CD8-positive, alpha-beta memory T cell (primary cell): ENCODE measurements around the gene CACNG1. TPM values are rescaled to one million over a fixed set of nuclear protein-coding genes. Genes with fewer than 3 reads are reported as not detected.

Experiments used
- CTCF ChIA-PET: fragments of 350-600 bp; sonication (Branson Sonifier 250); formaldehyde crosslinking; loops from one replicate; lab custom pipeline; 2021; ENCODE audit warnings: antibody characterized with exemption; lab: Charles Lee
- POLR2A ChIA-PET: fragments of 350-600 bp; sonication (Branson Sonifier 250); formaldehyde crosslinking; loops from one replicate; lab custom pipeline; 2021; ENCODE audit warnings: antibody characterized with exemption; lab: Charles Lee
- DNase-seq, 5 donors: peaks; one replicate each; pipeline versions ENCODE4 v3.0.0 to v3.0.0-alpha.2; 2020 to 2022; ENCODE audit warnings: mixed read lengths in 1 of 5
- H3K27ac ChIP-seq: one replicate; pipeline ENCODE4 v1.7.0; 2013; ENCODE audit warnings: low read depth, mild to moderate bottlenecking, low read length, moderate library complexity
- H3K27me3 ChIP-seq: 2 replicates; pipeline ENCODE4 v1.7.0; 2013; ENCODE audit warnings: low read length, mild to moderate bottlenecking; ENCODE audit not compliant: insufficient read depth, poor library complexity, severe bottlenecking
- H3K36me3 ChIP-seq: 2 replicates; pipeline ENCODE4 v1.7.0; 2013; ENCODE audit warnings: mild to moderate bottlenecking, low read length, moderate library complexity; ENCODE audit not compliant: insufficient read depth
- H3K4me1 ChIP-seq: 2 replicates; pipeline ENCODE4 v1.7.0; 2013; ENCODE audit warnings: mild to moderate bottlenecking, low read length, moderate library complexity; ENCODE audit not compliant: insufficient read depth
- H3K4me3 ChIP-seq: 2 replicates; pipeline ENCODE4 v1.7.0; 2013; ENCODE audit warnings: mild to moderate bottlenecking, low read length
- H3K9me3 ChIP-seq: 2 replicates; pipeline ENCODE4 v1.7.0; 2013; ENCODE audit warnings: mild to moderate bottlenecking, low read length
- H3K27ac Mint-ChIP-seq, 8 donors: one replicate each; pipeline ENCODE4 v1.8.0; 2020 to 2021; ENCODE audit warnings: mixed read lengths in 8 of 8, mild to moderate bottlenecking in 6 of 8, inconsistent platforms in 3 of 8, moderate library complexity in 3 of 8
- H3K27me3 Mint-ChIP-seq, 2 donors: one replicate each; pipeline ENCODE4 v1.8.0; 2020 to 2021; ENCODE audit warnings: mixed read lengths in 2 of 2, mild to moderate bottlenecking in 1 of 2, moderate library complexity in 1 of 2
- H3K36me3 Mint-ChIP-seq, 3 donors: one replicate each; pipeline ENCODE4 v1.8.0; 2020 to 2021; ENCODE audit warnings: mixed read lengths in 3 of 3, inconsistent platforms in 1 of 3, mild to moderate bottlenecking in 1 of 3
- H3K4me1 Mint-ChIP-seq, 3 donors: one replicate each; pipeline ENCODE4 v1.8.0; 2020 to 2021; ENCODE audit warnings: mixed read lengths in 3 of 3, inconsistent platforms in 1 of 3, mild to moderate bottlenecking in 1 of 3
- H3K4me3 Mint-ChIP-seq, 7 donors: one replicate each; pipeline ENCODE4 v1.8.0; 2020 to 2021; ENCODE audit warnings: mixed read lengths in 7 of 7, mild to moderate bottlenecking in 6 of 7, moderate library complexity in 4 of 7, inconsistent platforms in 2 of 7
- H3K9me3 Mint-ChIP-seq, 5 donors: one replicate each; pipeline ENCODE4 v1.8.0; 2020 to 2022; ENCODE audit warnings: mixed read lengths in 5 of 5, mild to moderate bottlenecking in 3 of 5, moderate library complexity in 2 of 5, inconsistent platforms in 1 of 5
- polyA plus RNA-seq: library from polyadenylated mRNA; unstranded; fragments of 300-500 nt; fragmentation: Illumina TruSeq; gene quantifications from one replicate; pipeline ENCODE4 v1.2.3, GENCODE V29; 2021
- total RNA-seq, 2 experiments: library from RNA; stranded (reverse); gene quantifications; one replicate each; pipeline ENCODE4 v1.2.3, GENCODE V29; 2021

CACNG1 gene
- total and polyA plus RNA-seq, 3 experiments from 2014 or later: not detected

DNA sequence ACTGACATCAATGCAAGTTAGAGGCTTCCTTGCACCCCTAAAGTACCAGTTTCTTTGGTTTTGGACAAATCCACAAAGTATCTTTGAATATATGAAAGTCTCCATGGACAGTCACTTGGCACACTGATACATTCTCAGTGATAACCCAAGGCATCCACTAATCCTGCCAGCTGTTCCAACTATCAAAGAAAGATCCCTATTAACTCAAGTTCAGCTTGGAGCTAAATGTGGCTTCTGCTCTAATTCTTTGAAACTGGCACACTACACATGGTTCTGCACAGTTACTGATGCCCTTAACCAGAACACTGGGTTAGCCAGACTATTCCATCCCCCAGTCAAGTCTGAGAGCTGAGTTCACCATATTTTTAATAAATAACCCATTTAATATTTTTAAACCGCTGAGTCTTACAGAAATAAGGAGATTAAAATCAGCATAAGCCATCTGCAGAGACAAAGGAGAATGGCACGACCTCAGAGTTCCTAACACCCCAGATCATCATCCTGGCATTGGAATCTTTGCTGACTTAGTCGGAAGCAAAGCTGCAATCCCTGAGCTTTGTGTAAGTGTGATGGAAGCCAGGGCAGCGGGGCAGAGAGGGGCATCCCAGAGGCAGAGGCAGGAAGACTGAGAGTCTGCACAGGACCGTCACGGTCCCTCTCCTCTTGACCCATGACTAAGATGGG lies 6.3 kb downstream of the CACNG1 start:
- Histone ChIP-seq H3K4me1 (no peaks in the 10 kb centered on the region), H3K9me3 (peaks cover 9% of the 10 kb centered on the region), H3K27me3 (no peaks in the 10 kb centered on the region), H3K36me3 (no peaks in the 10 kb centered on the region), H3K27ac (no peak overlapping the region), H3K4me3 (no peak overlapping the region)
- Mint-ChIP-seq H3K4me3 (no peak overlapping the region), H3K4me1 (no peaks in the 10 kb centered on the region), H3K27ac (no peak overlapping the region), H3K36me3 (peaks cover 2 to 24% (median 4%) of the 10 kb centered on the region in 3 donors), H3K9me3 (peaks cover 17 to 28% (median 24%) of the 10 kb centered on the region in 5 donors), H3K27me3 (peaks cover 2 to 7% of the 10 kb centered on the region in 2 donors)
- POLR2A ChIA-PET: no interaction called here
- CTCF ChIA-PET: no interaction called here
- peak in 1 of 5 donors; percentile 15 for DNase-seq

DNA sequence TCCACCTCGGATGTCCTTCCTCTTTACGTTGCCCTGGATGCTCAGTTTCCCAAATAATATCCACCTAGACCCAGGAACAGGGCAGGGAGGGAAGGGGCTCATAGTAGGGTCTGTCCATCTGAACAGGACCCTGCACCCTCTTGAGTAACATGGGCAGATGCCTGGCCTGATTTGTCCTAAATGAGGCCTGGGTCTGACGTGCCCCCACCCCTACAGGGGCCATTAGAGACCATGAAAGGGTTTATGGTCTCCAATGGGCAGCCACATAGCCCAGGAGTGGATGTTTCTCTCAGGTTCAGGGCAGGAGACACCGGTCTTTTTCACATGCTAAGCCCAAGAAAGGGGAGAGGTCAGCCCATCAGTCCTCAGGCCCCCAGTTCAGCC lies 6.8 kb downstream of the CACNG1 start:
- no peaks in the 10 kb centered on the region for H3K4me1 ChIP-seq
- Mint-ChIP-seq H3K27me3 (peaks cover 1 to 2% of the 10 kb centered on the region in 2 donors), H3K27ac (no peak overlapping the region), H3K4me1 (no peaks in the 10 kb centered on the region), H3K4me3 (no peak overlapping the region), H3K9me3 (peaks cover 17 to 27% (median 24%) of the 10 kb centered on the region in 5 donors), H3K36me3 (peaks cover 2 to 24% (median 4%) of the 10 kb centered on the region in 3 donors)
- no peak overlapping the region for H3K27ac ChIP-seq
- ChIA-PET POLR2A (no interaction called here), CTCF (no interaction called here)
- no peaks in the 10 kb centered on the region for H3K36me3 ChIP-seq
- no peak overlapping the region for H3K4me3 ChIP-seq
- no peaks in the 10 kb centered on the region for H3K27me3 ChIP-seq
- peaks cover 9% of the 10 kb centered on the region for H3K9me3 ChIP-seq
- peak in 1 of 5 donors; percentile 6 for DNase-seq

DNA sequence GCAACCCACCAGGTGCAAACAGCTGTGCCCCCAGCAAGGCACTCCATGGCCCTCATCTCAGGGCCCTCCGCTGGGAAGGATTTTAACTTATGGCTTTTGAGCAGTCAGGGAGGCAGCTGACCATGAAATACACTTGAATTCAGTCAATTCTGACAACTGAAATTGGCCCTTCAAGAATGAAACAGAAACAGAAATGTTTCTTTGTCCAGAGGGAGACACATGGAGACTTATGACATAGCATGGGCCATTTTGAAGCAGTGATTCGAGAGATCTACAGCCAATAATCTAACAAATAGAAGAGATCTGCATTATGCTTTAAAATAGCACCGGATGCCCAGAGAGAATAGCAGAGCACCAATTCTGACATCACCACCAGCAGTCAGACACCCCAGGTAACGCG lies 7.5 kb downstream of the CACNG1 start:
- Mint-ChIP-seq H3K27ac (peak overlapping the region in 1 of 8 donors; percentile 38), H3K27me3 (peaks cover 0 to 4% of the 10 kb centered on the region in 2 donors), H3K4me1 (no peaks in the 10 kb centered on the region), H3K9me3 (peaks cover 17 to 27% (median 24%) of the 10 kb centered on the region in 5 donors), H3K4me3 (no peak overlapping the region), H3K36me3 (peaks cover 2 to 22% (median 4%) of the 10 kb centered on the region in 3 donors)
- Histone ChIP-seq H3K27ac (no peak overlapping the region), H3K36me3 (no peaks in the 10 kb centered on the region), H3K9me3 (peaks cover 9% of the 10 kb centered on the region), H3K4me3 (no peak overlapping the region), H3K4me1 (no peaks in the 10 kb centered on the region), H3K27me3 (no peaks in the 10 kb centered on the region)
- CTCF ChIA-PET: no interaction called here
- POLR2A ChIA-PET: no interaction called here
- DNase-seq: peak in 1 of 5 donors; percentile 8

DNA sequence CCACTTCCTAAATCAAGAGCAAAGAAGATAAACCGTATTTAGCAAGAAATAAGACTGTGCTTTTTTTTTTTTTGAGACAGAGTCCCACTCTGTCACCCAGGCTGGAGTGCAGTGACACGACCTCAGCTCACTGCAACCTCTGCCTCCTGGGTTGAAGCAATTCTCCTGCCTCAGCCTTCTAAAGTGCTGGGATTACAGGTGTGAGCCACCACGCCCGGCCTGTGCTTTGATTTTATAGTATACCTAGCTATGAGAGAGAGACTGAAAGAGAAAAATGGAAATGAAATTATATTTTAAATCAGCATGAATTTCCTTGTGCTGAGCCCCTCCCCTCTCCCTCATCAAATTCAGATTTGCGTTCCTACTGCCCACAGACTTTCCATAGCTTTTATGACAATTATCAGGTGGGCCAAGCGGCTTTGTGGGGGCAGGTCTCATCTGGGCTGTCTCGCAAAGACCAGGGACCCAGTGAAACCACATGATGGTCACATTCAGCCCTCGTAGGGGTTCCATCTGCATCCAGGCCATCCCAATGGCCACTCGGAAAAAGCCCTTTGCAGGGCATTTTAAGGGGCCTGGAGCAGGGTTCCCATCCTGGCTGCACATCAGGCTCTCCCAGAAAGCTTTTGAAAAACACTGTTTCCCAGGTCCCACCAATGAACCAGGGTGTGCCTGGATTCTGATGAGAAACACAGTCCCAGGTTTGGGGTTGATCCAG lies 8.5 kb downstream of the CACNG1 start:
- Mint-ChIP-seq H3K4me3 (no peak overlapping the region), H3K27ac (no peak overlapping the region), H3K27me3 (peaks cover 0 to 4% of the 10 kb centered on the region in 2 donors), H3K36me3 (peaks cover 2 to 12% (median 4%) of the 10 kb centered on the region in 3 donors), H3K9me3 (peaks cover 14 to 19% (median 18%) of the 10 kb centered on the region in 5 donors), H3K4me1 (no peaks in the 10 kb centered on the region)
- ChIA-PET CTCF (no interaction called here), POLR2A (no interaction called here)
- Histone ChIP-seq H3K27ac (no peak overlapping the region), H3K27me3 (no peaks in the 10 kb centered on the region), H3K4me1 (no peaks in the 10 kb centered on the region), H3K36me3 (no peaks in the 10 kb centered on the region), H3K9me3 (peaks cover 6% of the 10 kb centered on the region), H3K4me3 (no peak overlapping the region)
- DNase-seq: peak in 1 of 5 donors; percentile 19

DNA sequence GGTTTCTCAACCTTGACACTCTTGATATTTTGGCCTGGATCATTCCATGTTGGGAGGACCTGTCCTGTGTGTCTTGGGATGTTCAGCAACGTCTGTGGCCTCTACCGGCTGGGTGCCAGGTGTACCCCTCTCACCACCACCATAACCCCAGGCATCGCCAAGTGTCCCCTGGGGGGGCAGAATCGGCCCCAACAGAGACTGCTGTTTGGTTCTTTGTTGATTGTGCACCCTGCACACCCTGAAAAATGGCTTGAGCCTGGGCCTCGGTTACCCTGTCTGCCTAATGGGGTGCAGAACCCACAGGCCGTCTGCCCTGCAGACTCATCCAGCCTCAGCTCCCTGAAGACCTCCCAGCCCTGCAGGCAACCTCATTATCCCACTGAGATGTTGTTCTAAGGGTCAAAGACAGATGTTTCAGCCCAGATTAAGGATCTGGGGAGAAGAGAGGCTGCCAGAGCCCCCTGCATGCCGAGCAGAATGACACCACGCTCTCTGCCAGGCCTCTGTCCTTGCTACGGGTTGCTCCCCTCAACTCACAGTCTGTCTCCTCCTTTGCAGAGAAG lies 9.2 kb downstream of the CACNG1 start:
- peak in 1 of 5 donors; percentile 19 for DNase-seq
- H3K9me3 Mint-ChIP-seq: peaks cover 11 to 14% (median 12%) of the 10 kb centered on the region in 5 donors
- no peaks in the 10 kb centered on the region for H3K36me3 ChIP-seq
- H3K27ac ChIP-seq: no peak overlapping the region
- H3K36me3 Mint-ChIP-seq: peaks cover 2 to 7% (median 4%) of the 10 kb centered on the region in 3 donors
- H3K9me3 ChIP-seq: peaks cover 6% of the 10 kb centered on the region
- no peak overlapping the region for H3K4me3 ChIP-seq
- no peaks in the 10 kb centered on the region for H3K4me1 Mint-ChIP-seq
- H3K4me3 Mint-ChIP-seq: no peak overlapping the region
- H3K27ac Mint-ChIP-seq: peak overlapping the region in 1 of 8 donors; percentile 70
- ChIA-PET CTCF (no interaction called here), POLR2A (no interaction called here)
- H3K4me1 ChIP-seq: no peaks in the 10 kb centered on the region
- H3K27me3 Mint-ChIP-seq: peaks cover 0 to 4% of the 10 kb centered on the region in 2 donors
- H3K27me3 ChIP-seq: no peaks in the 10 kb centered on the region

DNA sequence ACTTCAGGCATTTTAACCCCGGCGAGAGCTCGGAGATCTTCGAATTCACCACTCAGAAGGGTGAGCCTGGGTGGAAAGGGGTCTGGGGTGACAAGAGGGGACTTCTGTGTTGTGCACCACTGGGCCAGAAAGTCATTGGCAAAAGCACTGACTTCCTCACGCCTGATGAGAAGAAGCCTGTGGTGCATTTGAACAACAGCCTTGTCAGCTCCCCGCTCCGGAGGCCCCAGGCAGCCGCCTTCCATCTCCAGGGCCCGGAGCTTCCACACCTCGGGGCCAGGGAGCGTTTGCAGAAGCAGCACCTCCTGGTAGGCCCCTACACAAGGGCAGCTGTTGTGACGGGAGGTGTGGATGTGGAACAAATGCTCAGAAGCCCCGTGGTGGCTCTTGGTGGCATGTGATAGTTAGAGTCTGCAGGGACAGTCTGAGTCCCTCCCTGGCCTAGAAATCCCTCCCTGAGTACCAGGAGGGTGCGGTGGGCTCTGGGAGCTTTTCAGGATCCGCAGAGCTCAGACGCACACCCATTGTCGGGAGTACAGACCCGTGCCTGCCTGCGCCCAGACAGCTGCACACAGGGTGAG lies 9.7 kb downstream of the CACNG1 start:
- ChIA-PET CTCF (no interaction called here), POLR2A (no interaction called here)
- Histone ChIP-seq H3K4me1 (no peaks in the 10 kb centered on the region), H3K27ac (no peak overlapping the region), H3K4me3 (no peak overlapping the region), H3K27me3 (no peaks in the 10 kb centered on the region), H3K9me3 (peaks cover 5% of the 10 kb centered on the region), H3K36me3 (no peaks in the 10 kb centered on the region)
- H3K36me3 Mint-ChIP-seq: peaks cover 0 to 4% (median 1%) of the 10 kb centered on the region in 3 donors
- H3K9me3 Mint-ChIP-seq: peaks cover 5 to 8% (median 7%) of the 10 kb centered on the region in 5 donors
- peak overlapping the region in 1 of 8 donors; percentile 70 for H3K27ac Mint-ChIP-seq
- no peaks in the 10 kb centered on the region for H3K4me1 Mint-ChIP-seq
- peaks cover 0 to 4% of the 10 kb centered on the region in 2 donors for H3K27me3 Mint-ChIP-seq
- no peak overlapping the region for H3K4me3 Mint-ChIP-seq
- peak in 1 of 5 donors; percentile 37 for DNase-seq

DNA sequence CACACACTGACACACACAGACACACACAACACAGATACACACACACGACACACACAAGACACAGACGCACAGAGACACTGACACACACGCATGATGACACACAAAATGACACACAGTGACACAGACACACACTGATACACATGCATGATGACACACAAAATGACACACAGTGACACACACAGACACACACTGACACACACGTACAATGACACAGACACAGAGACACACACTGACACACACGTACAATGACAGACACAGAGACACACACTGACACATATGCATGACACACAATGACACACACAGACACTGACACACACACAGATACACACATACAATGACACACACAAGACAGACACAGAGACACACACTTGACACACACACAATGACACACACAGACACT lies 10.3 kb downstream of the CACNG1 start:
- H3K27me3 Mint-ChIP-seq: peaks cover 0 to 4% of the 10 kb centered on the region in 2 donors
- ChIA-PET CTCF (no interaction called here), POLR2A (no interaction called here)
- H3K4me1 Mint-ChIP-seq: no peaks in the 10 kb centered on the region
- DNase-seq: peak in 1 of 5 donors; percentile 3
- no peak overlapping the region for H3K27ac ChIP-seq
- no peaks in the 10 kb centered on the region for H3K27me3 ChIP-seq
- H3K4me1 ChIP-seq: no peaks in the 10 kb centered on the region
- peak overlapping the region in 2 of 8 donors; percentile 0 to 45 for H3K27ac Mint-ChIP-seq
- peaks cover under 1% of the 10 kb centered on the region for H3K9me3 ChIP-seq
- H3K4me3 Mint-ChIP-seq: no peak overlapping the region
- no peak overlapping the region for H3K4me3 ChIP-seq
- no peaks in the 10 kb centered on the region for H3K36me3 ChIP-seq
- peaks cover under 1 to 4% (median 1%) of the 10 kb centered on the region in 5 donors for H3K9me3 Mint-ChIP-seq
- peaks cover 0 to 4% (median 0%) of the 10 kb centered on the region in 3 donors for H3K36me3 Mint-ChIP-seq
